CD4-positive, CD25-positive, alpha-beta regulatory T cell (primary cell): ENCODE measurements around the gene FBXO2. TPM values are rescaled to one million over a fixed set of nuclear protein-coding genes. Genes with fewer than 3 reads are reported as not detected.

ENCODE experiments used
- ATAC-seq, 2 donors: fragments of 150-1000 bp; cut with Tn5 transposase; one replicate each; pipeline ENCODE4 v1.10.0; 2021; ENCODE audit warnings: low read depth in 2 of 2, moderate number of reproducible peaks in 2 of 2, moderate library complexity in 1 of 2
- DNase-seq, 3 donors: peaks; one replicate each; pipeline versions ENCODE4 v3.0.0 to v3.0.0-alpha.2; 2012 to 2022; ENCODE audit warnings: mixed read lengths in 1 of 3
- H3K27ac ChIP-seq: one replicate; pipeline ENCODE4 v1.7.0; 2013; ENCODE audit warnings: mild to moderate bottlenecking, low read length; ENCODE audit not compliant: insufficient read depth, poor library complexity, severe bottlenecking
- H3K27me3 ChIP-seq: one replicate; pipeline ENCODE4 v1.7.0; 2013; ENCODE audit warnings: low read length; ENCODE audit not compliant: control insufficient read depth, insufficient read depth
- H3K36me3 ChIP-seq: one replicate; pipeline ENCODE4 v1.7.0; 2013; ENCODE audit warnings: mild to moderate bottlenecking, low read length, moderate library complexity; ENCODE audit not compliant: control insufficient read depth, insufficient read depth
- H3K4me1 ChIP-seq: 2 replicates; pipeline ENCODE4 v1.7.0; 2013; ENCODE audit warnings: mild to moderate bottlenecking, low read length; ENCODE audit not compliant: insufficient read depth, control insufficient read depth, poor library complexity, severe bottlenecking
- H3K4me3 ChIP-seq: one replicate; pipeline ENCODE4 v1.7.0; 2013; ENCODE audit warnings: low read depth, mild to moderate bottlenecking, low read length, moderate library complexity
- H3K9me3 ChIP-seq, 2 experiments: 1 replicate in 1 of 2; 2 replicates in 1 of 2; pipeline ENCODE4 v1.7.0; 2013; ENCODE audit warnings: low read length in 2 of 2, mild to moderate bottlenecking in 1 of 2, moderate library complexity in 1 of 2; ENCODE audit not compliant: control insufficient read depth in 2 of 2
- H3K27ac Mint-ChIP-seq, 3 donors: one replicate each; pipeline ENCODE4 v1.8.0; 2020 to 2022; ENCODE audit warnings: mild to moderate bottlenecking in 3 of 3, mixed read lengths in 3 of 3, moderate library complexity in 2 of 3
- H3K27me3 Mint-ChIP-seq: one replicate; pipeline ENCODE4 v1.8.0; 2022; ENCODE audit warnings: mild to moderate bottlenecking, mixed read lengths
- H3K36me3 Mint-ChIP-seq: one replicate; pipeline ENCODE4 v1.8.0; 2020; ENCODE audit warnings: mixed read lengths
- H3K4me1 Mint-ChIP-seq, 4 donors: one replicate each; pipeline ENCODE4 v1.8.0; 2020 to 2022; ENCODE audit warnings: mixed read lengths in 4 of 4, mild to moderate bottlenecking in 1 of 4
- H3K4me3 Mint-ChIP-seq, 4 donors: one replicate each; pipeline ENCODE4 v1.8.0; 2020 to 2022; ENCODE audit warnings: mild to moderate bottlenecking in 4 of 4, mixed read lengths in 4 of 4, moderate library complexity in 3 of 4
- H3K9me3 Mint-ChIP-seq, 7 donors: one replicate each; pipeline ENCODE4 v1.8.0; 2020 to 2022; ENCODE audit warnings: mixed read lengths in 7 of 7, mild to moderate bottlenecking in 3 of 7, moderate library complexity in 2 of 7
- polyA plus RNA-seq, 4 donors: library from polyadenylated mRNA; unstranded; fragments of 300-500 nt; fragmentation: Illumina TruSeq; gene quantifications; one replicate each; pipeline ENCODE4 v1.2.3, GENCODE V29; 2021
- total RNA-seq: library from RNA; stranded (reverse); gene quantifications from one replicate; pipeline ENCODE4 v1.2.3, GENCODE V29; 2022

FBXO2 gene
- total and polyA plus RNA-seq, 5 donors from 2014 or later = 2.1 to 10.6 (median 3.9) TPM

- ATAC-seq (no peak), DNase-seq (no peak)
- no peaks in the 10 kb centered on the region for H3K36me3 Mint-ChIP-seq
- Histone ChIP-seq H3K27ac (no peak overlapping the region), H3K9me3 (no peaks in the 10 kb centered on the region), H3K4me3 (no peak overlapping the region), H3K27me3 (no peaks in the 10 kb centered on the region), H3K4me1 (peaks cover 25% of the 10 kb centered on the region), H3K36me3 (no peaks in the 10 kb centered on the region)
- H3K4me1 Mint-ChIP-seq = peaks cover 0 to 41% (median 17%) of the 10 kb centered on the region in 4 donors
- H3K27me3 Mint-ChIP-seq = peaks cover 9% of the 10 kb centered on the region
- no peaks in the 10 kb centered on the region for H3K9me3 Mint-ChIP-seq
- H3K4me3 Mint-ChIP-seq = peak overlapping the region in 2 of 4 donors; percentile 65 to 72
- peak overlapping the region in 1 of 3 donors; percentile 78 for H3K27ac Mint-ChIP-seq
Observed at GRCh38 chr1:11649237-11649623, 5.0 kb downstream of the FBXO2 start.

GRCh38 chr1:11648732-11649158 is 5.5 kb downstream of the FBXO2 start:
- no peaks in the 10 kb centered on the region for H3K36me3 Mint-ChIP-seq
- no peak overlapping the region for H3K4me3 ChIP-seq
- DNase-seq (peak in 2 of 3 donors; percentile 24 to 47), ATAC-seq (peak in 1 of 2 donors; percentile 25)
- no peak overlapping the region for H3K27ac Mint-ChIP-seq
- no peaks in the 10 kb centered on the region for H3K9me3 Mint-ChIP-seq
- H3K36me3 ChIP-seq = no peaks in the 10 kb centered on the region
- H3K4me3 Mint-ChIP-seq = peak overlapping the region in 1 of 4 donors; percentile 60
- peaks cover 0 to 41% (median 17%) of the 10 kb centered on the region in 4 donors for H3K4me1 Mint-ChIP-seq
- H3K4me1 ChIP-seq = peaks cover 21% of the 10 kb centered on the region
- H3K27me3 Mint-ChIP-seq = peaks cover 9% of the 10 kb centered on the region
- H3K9me3 ChIP-seq = no peaks in the 10 kb centered on the region
- H3K27me3 ChIP-seq = no peaks in the 10 kb centered on the region
- no peak overlapping the region for H3K27ac ChIP-seq

GRCh38 chr1:11648039-11648438 is 6.2 kb downstream of the FBXO2 start:
- Mint-ChIP-seq H3K4me3 (no peak overlapping the region), H3K4me1 (peaks cover 0 to 40% (median 17%) of the 10 kb centered on the region in 4 donors), H3K36me3 (no peaks in the 10 kb centered on the region), H3K27me3 (peaks cover 12% of the 10 kb centered on the region), H3K27ac (no peak overlapping the region), H3K9me3 (no peaks in the 10 kb centered on the region)
- Histone ChIP-seq H3K27me3 (no peaks in the 10 kb centered on the region), H3K4me1 (peaks cover 20% of the 10 kb centered on the region), H3K4me3 (no peak overlapping the region), H3K27ac (no peak overlapping the region), H3K9me3 (no peaks in the 10 kb centered on the region), H3K36me3 (no peaks in the 10 kb centered on the region)
- ATAC-seq = no peak
- DNase-seq = no peak

- Mint-ChIP-seq H3K36me3 (no peaks in the 10 kb centered on the region), H3K4me1 (peaks cover 0 to 34% (median 14%) of the 10 kb centered on the region in 4 donors), H3K4me3 (no peak overlapping the region), H3K27ac (no peak overlapping the region), H3K9me3 (no peaks in the 10 kb centered on the region), H3K27me3 (peaks cover 16% of the 10 kb centered on the region)
- Histone ChIP-seq H3K4me1 (peaks cover 20% of the 10 kb centered on the region), H3K9me3 (no peaks in the 10 kb centered on the region), H3K4me3 (no peak overlapping the region), H3K27ac (no peak overlapping the region), H3K36me3 (no peaks in the 10 kb centered on the region), H3K27me3 (no peaks in the 10 kb centered on the region)
- ATAC-seq (no peak), DNase-seq (no peak)
Observed at GRCh38 chr1:11647333-11647732, 6.9 kb downstream of the FBXO2 start.

- no peaks in the 10 kb centered on the region for H3K9me3 ChIP-seq
- no peak overlapping the region for H3K4me3 ChIP-seq
- H3K27ac ChIP-seq = no peak overlapping the region
- DNase-seq = no peak
- H3K36me3 Mint-ChIP-seq = no peaks in the 10 kb centered on the region
- peaks cover 20% of the 10 kb centered on the region for H3K4me1 ChIP-seq
- peak overlapping the region in 1 of 3 donors; percentile 43 for H3K27ac Mint-ChIP-seq
- H3K4me3 Mint-ChIP-seq = no peak overlapping the region
- H3K9me3 Mint-ChIP-seq = no peaks in the 10 kb centered on the region
- peaks cover 0 to 27% (median 13%) of the 10 kb centered on the region in 4 donors for H3K4me1 Mint-ChIP-seq
- no peak for ATAC-seq
- H3K36me3 ChIP-seq = no peaks in the 10 kb centered on the region
- H3K27me3 Mint-ChIP-seq = peaks cover 19% of the 10 kb centered on the region
- H3K27me3 ChIP-seq = no peaks in the 10 kb centered on the region
Observed at GRCh38 chr1:11646317-11646716, 7.9 kb downstream of the FBXO2 start.

- DNase-seq = peak; percentile 56 to 82 (median 71)
- no peaks in the 10 kb centered on the region for H3K9me3 ChIP-seq
- no peaks in the 10 kb centered on the region for H3K27me3 ChIP-seq
- H3K27ac ChIP-seq = no peak overlapping the region
- Mint-ChIP-seq H3K27me3 (peaks cover 18% of the 10 kb centered on the region), H3K9me3 (no peaks in the 10 kb centered on the region), H3K36me3 (no peaks in the 10 kb centered on the region), H3K4me3 (peak overlapping the region in 1 of 4 donors; percentile 66), H3K4me1 (peaks cover 0 to 22% (median 9%) of the 10 kb centered on the region in 4 donors), H3K27ac (no peak overlapping the region)
- H3K4me3 ChIP-seq = no peak overlapping the region
- H3K4me1 ChIP-seq = peaks cover 16% of the 10 kb centered on the region
- ATAC-seq = peak; percentile 50 to 64
- H3K36me3 ChIP-seq = no peaks in the 10 kb centered on the region
Observed at GRCh38 chr1:11645670-11646265, 8.5 kb downstream of the FBXO2 start.

GRCh38 chr1:11645270-11645669 is 9.0 kb downstream of the FBXO2 start:
- H3K9me3 ChIP-seq = no peaks in the 10 kb centered on the region
- H3K36me3 ChIP-seq = no peaks in the 10 kb centered on the region
- Mint-ChIP-seq H3K9me3 (no peaks in the 10 kb centered on the region), H3K4me3 (no peak overlapping the region), H3K4me1 (peaks cover 0 to 18% (median 8%) of the 10 kb centered on the region in 4 donors), H3K27me3 (peaks cover 15% of the 10 kb centered on the region), H3K27ac (no peak overlapping the region), H3K36me3 (no peaks in the 10 kb centered on the region)
- no peak overlapping the region for H3K27ac ChIP-seq
- no peaks in the 10 kb centered on the region for H3K27me3 ChIP-seq
- no peak for ATAC-seq
- DNase-seq = no peak
- no peak overlapping the region for H3K4me3 ChIP-seq
- H3K4me1 ChIP-seq = peaks cover 11% of the 10 kb centered on the region

- H3K9me3 ChIP-seq = no peaks in the 10 kb centered on the region
- DNase-seq (no peak), ATAC-seq (no peak)
- peaks cover 10% of the 10 kb centered on the region for H3K27me3 Mint-ChIP-seq
- H3K9me3 Mint-ChIP-seq = no peaks in the 10 kb centered on the region
- H3K4me3 Mint-ChIP-seq = no peak overlapping the region
- H3K4me1 ChIP-seq = no peaks in the 10 kb centered on the region
- no peaks in the 10 kb centered on the region for H3K36me3 ChIP-seq
- H3K27ac ChIP-seq = no peak overlapping the region
- H3K4me3 ChIP-seq = no peak overlapping the region
- H3K36me3 Mint-ChIP-seq = no peaks in the 10 kb centered on the region
- no peak overlapping the region for H3K27ac Mint-ChIP-seq
- no peaks in the 10 kb centered on the region for H3K27me3 ChIP-seq
- peaks cover 0 to 3% (median 1%) of the 10 kb centered on the region in 4 donors for H3K4me1 Mint-ChIP-seq
Observed at GRCh38 chr1:11643782-11644181, 10.4 kb downstream of the FBXO2 start.
